ENCODE measurements around the gene HOXA13. TPM values are rescaled to one million over a fixed set of nuclear protein-coding genes. Genes with fewer than 3 reads are reported as not detected.
A peak's percentile ranks its signal among the peaks of the same experiment; 100 is the strongest.

The HOXA13 gene
- total RNA-seq = not detected
- 0.53 TPM for polyA plus RNA-seq (2013, experiment 1 of 2)
- polyA plus RNA-seq (2013, experiment 2 of 2) = 0.29 TPM
- long read RNA-seq, experiment 1 = 0 reads
- long read RNA-seq, experiment 2 = 0 reads
- long read RNA-seq, experiment 3 = 0 reads
- long read RNA-seq, experiment 4 = 0 reads

DNA sequence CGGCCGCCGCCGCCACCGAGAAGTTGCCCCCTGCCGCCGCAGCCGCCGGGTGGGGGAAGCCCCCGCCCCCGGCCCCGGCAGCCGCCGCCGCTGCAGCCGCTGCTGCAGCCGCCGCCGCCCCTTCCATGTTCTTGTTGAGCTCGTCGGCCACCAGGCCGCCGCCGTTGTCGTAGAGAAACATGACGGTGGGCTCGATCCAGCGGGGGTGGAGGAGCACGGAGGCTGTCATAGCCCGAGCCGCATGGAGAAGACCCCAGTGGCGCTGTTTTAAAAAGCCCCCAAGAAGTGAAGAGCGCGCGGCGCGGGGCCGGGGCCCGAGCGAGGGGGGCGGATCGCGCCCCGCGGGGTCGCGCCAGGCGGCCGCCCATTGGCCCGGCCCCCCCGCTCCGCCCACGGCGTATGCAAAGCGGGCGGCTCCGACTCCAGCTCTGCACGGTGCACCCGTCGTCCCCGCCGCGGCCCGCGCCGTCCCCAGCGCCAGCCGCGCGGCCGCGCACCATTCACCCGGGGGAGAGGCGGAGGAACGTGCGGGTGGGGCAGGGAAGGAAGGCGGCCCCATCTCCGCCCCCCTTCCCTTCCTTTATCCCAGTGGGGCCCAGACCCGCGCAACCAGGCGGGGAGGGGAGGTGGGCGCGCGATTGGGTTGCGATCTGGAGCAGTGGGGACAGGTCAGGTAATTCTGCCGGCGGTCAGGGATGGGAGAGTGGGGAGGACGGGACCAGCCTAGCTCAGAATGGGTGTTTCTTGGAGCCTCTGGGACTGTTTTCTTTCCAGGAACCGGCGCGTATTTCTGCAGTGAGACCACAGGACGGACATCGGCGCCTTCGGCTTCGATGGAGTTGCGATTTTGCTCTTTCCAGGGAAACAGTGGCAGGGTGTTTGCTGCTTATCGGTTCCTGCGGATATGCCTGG is at the start of gene HOXA13:
Gene HOXA13, minus strand, starts transcription at position 243 of the 912 bp plus-strand sequence. Its CDS starts 14 bp downstream, at position 229.
- Histone ChIP-seq H3K4me3 (ENCODE audit: low read length) (no peak within 1 kb of the TSS), H3K36me3 (ENCODE audit: control insufficient read depth, insufficient read depth, low read length) (no peaks in the 10 kb centered on the region), H3K9ac (ENCODE audit: extremely low read depth, low read length, poor library complexity, severe bottlenecking) (no peak within 1 kb of the TSS), H3K27ac (ENCODE audit: low read depth, low read length) (no peak within 1 kb of the TSS), H3K27me3 (ENCODE audit: control insufficient read depth, insufficient read depth, low read length, poor library complexity, severe bottlenecking) (peaks cover 97% of the 10 kb centered on the region), H3K9me3 (ENCODE audit: control insufficient read depth, low read length) (no peaks in the 10 kb centered on the region), H3K4me1 (ENCODE audit: control insufficient read depth, insufficient read depth, low read length) (peaks cover 3% of the 10 kb centered on the region)
- TF ChIP-seq, protein P1, sequence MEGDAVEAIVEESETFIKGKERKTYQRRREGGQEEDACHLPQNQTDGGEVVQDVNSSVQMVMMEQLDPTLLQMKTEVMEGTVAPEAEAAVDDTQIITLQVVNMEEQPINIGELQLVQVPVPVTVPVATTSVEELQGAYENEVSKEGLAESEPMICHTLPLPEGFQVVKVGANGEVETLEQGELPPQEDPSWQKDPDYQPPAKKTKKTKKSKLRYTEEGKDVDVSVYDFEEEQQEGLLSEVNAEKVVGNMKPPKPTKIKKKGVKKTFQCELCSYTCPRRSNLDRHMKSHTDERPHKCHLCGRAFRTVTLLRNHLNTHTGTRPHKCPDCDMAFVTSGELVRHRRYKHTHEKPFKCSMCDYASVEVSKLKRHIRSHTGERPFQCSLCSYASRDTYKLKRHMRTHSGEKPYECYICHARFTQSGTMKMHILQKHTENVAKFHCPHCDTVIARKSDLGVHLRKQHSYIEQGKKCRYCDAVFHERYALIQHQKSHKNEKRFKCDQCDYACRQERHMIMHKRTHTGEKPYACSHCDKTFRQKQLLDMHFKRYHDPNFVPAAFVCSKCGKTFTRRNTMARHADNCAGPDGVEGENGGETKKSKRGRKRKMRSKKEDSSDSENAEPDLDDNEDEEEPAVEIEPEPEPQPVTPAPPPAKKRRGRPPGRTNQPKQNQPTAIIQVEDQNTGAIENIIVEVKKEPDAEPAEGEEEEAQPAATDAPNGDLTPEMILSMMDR (conservative IDR thresholded peaks at IDR 0.05) = no peak
- WGBS, 2 experiments (ENCODE audit: insufficient coverage in 1 of 2, insufficient read length in 1 of 2) = 1% methylated on average over 36 to 98 of the region's 99 CpGs
- DNase-seq = peak; percentile 80
- Mint-ChIP-seq H3K27ac (no peak within 1 kb of the TSS), H3K27me3 (ENCODE audit: insufficient read depth) (peaks cover 95% of the 10 kb centered on the region), H3K36me3 (ENCODE audit: low read depth) (no peaks in the 10 kb centered on the region), H3K9me3 (no peaks in the 10 kb centered on the region), H3K4me1 (peaks cover 8% of the 10 kb centered on the region), H3K4me3 (peak within 1 kb of the TSS; percentile 54)

DNA sequence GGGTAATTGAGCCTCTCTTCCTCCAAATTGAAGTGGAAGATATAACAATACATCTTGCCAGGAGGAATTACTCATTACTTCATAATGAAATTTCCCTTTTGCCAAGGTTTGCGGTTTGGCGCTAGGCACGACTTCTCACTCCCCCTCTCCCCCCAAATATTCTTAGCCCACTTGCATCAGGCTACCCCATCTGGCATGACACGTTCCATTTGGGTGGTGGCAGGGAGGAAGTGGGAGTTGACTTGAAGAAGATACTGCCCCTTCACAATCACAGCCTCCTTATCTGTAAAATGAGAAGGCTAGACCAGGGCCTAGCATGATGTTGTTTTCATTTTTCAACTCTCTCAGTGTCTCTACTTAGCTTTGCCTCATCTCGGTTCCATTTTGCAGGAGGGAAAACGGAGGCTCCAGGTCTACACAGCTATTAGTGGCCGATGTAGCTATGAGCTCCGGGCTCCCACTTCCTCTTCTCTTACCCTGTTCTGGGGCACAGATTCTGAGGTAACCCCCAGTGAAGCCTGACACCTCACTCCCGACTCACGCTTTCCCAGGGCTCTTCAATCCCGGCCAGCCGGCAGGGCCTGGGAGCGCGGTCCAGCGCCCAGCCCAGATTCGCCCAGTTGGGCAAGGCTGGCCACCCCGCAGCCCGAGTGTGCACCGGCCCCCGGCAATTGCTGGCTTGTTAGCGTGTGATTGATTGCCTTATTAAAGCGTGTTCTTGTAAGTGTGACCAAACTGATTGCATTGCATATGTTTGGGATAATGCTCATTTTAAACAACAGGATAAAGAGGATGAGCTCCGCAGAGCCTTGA is 49.2 kb upstream of the HOXA13 start:
- Mint-ChIP-seq H3K4me3 (peak overlapping the region; percentile 18), H3K27ac (no peak overlapping the region), H3K27me3 (ENCODE audit: insufficient read depth) (peaks cover 99% of the 10 kb centered on the region), H3K4me1 (peaks cover 37% of the 10 kb centered on the region), H3K36me3 (ENCODE audit: low read depth) (peaks cover 13% of the 10 kb centered on the region), H3K9me3 (no peaks in the 10 kb centered on the region)
- Histone ChIP-seq H3K36me3 (ENCODE audit: control insufficient read depth, insufficient read depth, low read length) (no peaks in the 10 kb centered on the region), H3K4me1 (ENCODE audit: control insufficient read depth, insufficient read depth, low read length) (no peaks in the 10 kb centered on the region), H3K4me3 (ENCODE audit: low read length) (no peak overlapping the region), H3K27ac (ENCODE audit: low read depth, low read length) (no peak overlapping the region), H3K9ac (ENCODE audit: extremely low read depth, low read length, poor library complexity, severe bottlenecking) (no peak overlapping the region), H3K27me3 (ENCODE audit: control insufficient read depth, insufficient read depth, low read length, poor library complexity, severe bottlenecking) (peaks cover 100% of the 10 kb centered on the region), H3K9me3 (ENCODE audit: control insufficient read depth, low read length) (no peaks in the 10 kb centered on the region)
- no peak for DNase-seq
- WGBS, 2 experiments (ENCODE audit: insufficient coverage in 1 of 2, insufficient read length in 1 of 2) = 25 to 28% methylated on average over 16 to 23 of the region's 23 CpGs
- TF ChIP-seq, protein P1 (conservative IDR thresholded peaks at IDR 0.05) = no peak

DNA sequence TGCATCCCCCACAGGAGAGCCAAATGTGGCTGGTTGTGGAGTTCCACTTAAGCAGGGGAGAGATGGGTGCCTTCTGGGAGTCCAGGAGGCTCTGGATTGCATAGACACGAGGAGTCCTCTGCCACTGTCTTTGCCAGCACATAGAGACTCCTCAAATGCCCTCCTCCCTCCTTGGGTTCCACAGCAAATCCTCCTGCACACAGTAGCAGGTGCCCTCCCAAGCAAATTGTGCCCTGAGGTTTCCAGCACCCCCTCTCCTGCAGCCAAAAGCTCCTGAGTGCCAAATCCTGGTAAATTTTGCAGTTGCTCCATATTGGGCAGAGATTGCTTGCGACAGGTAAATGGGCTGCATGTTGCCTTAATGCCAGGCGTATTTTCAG is 48.5 kb upstream of the HOXA13 start:
- Histone ChIP-seq H3K27ac (ENCODE audit: low read depth, low read length) (no peak overlapping the region), H3K27me3 (ENCODE audit: control insufficient read depth, insufficient read depth, low read length, poor library complexity, severe bottlenecking) (peaks cover 100% of the 10 kb centered on the region), H3K4me1 (ENCODE audit: control insufficient read depth, insufficient read depth, low read length) (no peaks in the 10 kb centered on the region), H3K9me3 (ENCODE audit: control insufficient read depth, low read length) (no peaks in the 10 kb centered on the region), H3K9ac (ENCODE audit: extremely low read depth, low read length, poor library complexity, severe bottlenecking) (no peak overlapping the region), H3K36me3 (ENCODE audit: control insufficient read depth, insufficient read depth, low read length) (no peaks in the 10 kb centered on the region), H3K4me3 (ENCODE audit: low read length) (no peak overlapping the region)
- 69 to 85% methylated on average over 2 to 3 of the region's 3 CpGs for WGBS, 2 experiments (ENCODE audit: insufficient coverage in 1 of 2, insufficient read length in 1 of 2)
- H3K4me1 Mint-ChIP-seq = peaks cover 41% of the 10 kb centered on the region
- DNase-seq = no peak
- no peak overlapping the region for H3K4me3 Mint-ChIP-seq
- H3K9me3 Mint-ChIP-seq = no peaks in the 10 kb centered on the region
- H3K27ac Mint-ChIP-seq = no peak overlapping the region
- TF ChIP-seq, protein P1 (conservative IDR thresholded peaks at IDR 0.05) = no peak
- peaks cover 99% of the 10 kb centered on the region for H3K27me3 Mint-ChIP-seq (ENCODE audit: insufficient read depth)
- H3K36me3 Mint-ChIP-seq (ENCODE audit: low read depth) = peaks cover 13% of the 10 kb centered on the region

Measured in endodermal cell (in vitro differentiated cells).